GM10248 (cell line): Measurements from ENCODE around the gene ANXA10.
"Not testable (repeated sequence)": the region's sequence is repeated elsewhere in the genome, so short reads cannot be mapped to it uniquely, and the experiment has no call there.

Experiments used
- CTCF ChIA-PET: fragments of 300-600 bp; sonication (Branson Sonifier 250); formaldehyde crosslinking; extraction: SDS; loops from one replicate; lab custom pipeline; 2021; ENCODE audit warnings: antibody characterized with exemption; lab: Yijun Ruan, JAX
- POLR2A ChIA-PET: fragments of 350-650 bp; sonication (Branson Sonifier 250); formaldehyde crosslinking; extraction: SDS; loops from one replicate; lab custom pipeline; 2020; ENCODE audit warnings: antibody characterized with exemption; lab: Yijun Ruan, JAX
- DNase-seq: peaks from one replicate; pipeline ENCODE4 v3.0.0; 2012; ENCODE audit errors: extremely low spot score
- TF ChIP-seq, protein P1 (sequence below): IDR thresholded peaks from 2 replicates; pipeline ENCODE4 v1.5.1; 2012; ENCODE audit warnings: mild to moderate bottlenecking, low read depth; ENCODE audit errors: extremely low read depth, missing control alignments, control extremely low read depth

Gene ANXA10

DNA sequence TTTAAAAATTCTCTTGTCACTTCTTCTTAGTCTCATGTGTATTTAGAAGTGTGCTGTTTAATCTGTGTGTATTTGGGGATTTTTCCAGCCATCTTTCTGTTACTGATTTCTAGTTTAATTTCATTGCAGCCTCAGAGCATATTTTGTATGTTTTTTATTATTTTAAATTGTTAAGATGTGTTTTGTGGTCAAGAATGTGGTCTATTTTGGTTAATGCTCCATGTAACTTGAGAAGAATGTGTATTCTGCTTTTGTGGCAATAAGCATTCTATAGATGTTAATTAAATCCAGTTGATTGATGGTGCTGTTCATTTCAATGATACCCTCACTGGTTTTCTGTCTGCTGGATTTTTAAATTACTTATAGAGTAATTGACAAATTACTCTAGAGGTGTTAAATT, 38.9 kb downstream of the ANXA10 start:
- no peak for DNase-seq
- TF ChIP-seq, protein P1, sequence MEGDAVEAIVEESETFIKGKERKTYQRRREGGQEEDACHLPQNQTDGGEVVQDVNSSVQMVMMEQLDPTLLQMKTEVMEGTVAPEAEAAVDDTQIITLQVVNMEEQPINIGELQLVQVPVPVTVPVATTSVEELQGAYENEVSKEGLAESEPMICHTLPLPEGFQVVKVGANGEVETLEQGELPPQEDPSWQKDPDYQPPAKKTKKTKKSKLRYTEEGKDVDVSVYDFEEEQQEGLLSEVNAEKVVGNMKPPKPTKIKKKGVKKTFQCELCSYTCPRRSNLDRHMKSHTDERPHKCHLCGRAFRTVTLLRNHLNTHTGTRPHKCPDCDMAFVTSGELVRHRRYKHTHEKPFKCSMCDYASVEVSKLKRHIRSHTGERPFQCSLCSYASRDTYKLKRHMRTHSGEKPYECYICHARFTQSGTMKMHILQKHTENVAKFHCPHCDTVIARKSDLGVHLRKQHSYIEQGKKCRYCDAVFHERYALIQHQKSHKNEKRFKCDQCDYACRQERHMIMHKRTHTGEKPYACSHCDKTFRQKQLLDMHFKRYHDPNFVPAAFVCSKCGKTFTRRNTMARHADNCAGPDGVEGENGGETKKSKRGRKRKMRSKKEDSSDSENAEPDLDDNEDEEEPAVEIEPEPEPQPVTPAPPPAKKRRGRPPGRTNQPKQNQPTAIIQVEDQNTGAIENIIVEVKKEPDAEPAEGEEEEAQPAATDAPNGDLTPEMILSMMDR: no peak
- ChIA-PET POLR2A (no interaction called here), CTCF (interaction anchor here (0.9 kb wide), 1 partner anchor 13 kb away, joined by 4 read pairs; no protein-coding TSS in a partner anchor)

DNA sequence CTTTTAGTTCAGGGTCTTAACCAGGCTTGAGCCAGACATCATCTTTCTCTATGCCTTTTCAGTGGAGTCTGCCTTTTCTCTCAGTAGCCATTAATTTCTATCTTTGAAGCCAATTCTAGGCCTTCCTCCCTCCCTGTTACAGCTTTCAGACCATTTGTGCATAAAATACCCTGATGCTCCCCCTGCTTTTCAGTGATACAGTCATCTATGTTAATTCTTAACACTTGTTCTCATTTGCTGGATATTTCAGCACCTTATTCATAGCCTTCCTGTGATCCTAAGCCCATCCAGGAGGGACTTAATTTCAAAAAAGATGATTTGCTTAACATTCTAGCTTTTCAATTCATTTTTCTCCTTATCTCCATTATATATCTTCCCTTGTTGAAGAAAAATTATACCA, 42.3 kb downstream of the ANXA10 start:
- TF ChIP-seq, protein P1: no peak
- no peak for DNase-seq
- CTCF ChIA-PET: no interaction called here
- POLR2A ChIA-PET: no interaction called here

DNA sequence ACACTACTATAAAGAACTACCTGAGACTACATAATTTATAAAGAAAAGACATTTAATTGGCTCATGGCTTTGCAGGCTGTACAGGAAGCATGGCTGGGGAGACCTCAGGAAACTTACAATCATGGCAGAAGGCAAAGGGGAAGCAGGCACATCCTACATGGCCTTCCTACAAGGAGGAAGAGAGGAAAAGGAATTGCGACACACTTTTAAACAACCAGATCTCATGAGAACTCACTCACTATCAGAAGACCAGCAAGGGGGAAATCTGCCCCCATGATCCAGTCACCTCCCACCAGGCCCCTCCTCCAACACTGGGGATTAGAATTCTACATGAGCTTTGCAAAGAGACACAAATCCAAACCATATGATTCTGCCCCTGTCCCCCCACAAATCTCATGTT, 43.5 kb downstream of the ANXA10 start:
- POLR2A ChIA-PET, CTCF ChIA-PET, DNase-seq: not testable (repeated sequence)

DNA sequence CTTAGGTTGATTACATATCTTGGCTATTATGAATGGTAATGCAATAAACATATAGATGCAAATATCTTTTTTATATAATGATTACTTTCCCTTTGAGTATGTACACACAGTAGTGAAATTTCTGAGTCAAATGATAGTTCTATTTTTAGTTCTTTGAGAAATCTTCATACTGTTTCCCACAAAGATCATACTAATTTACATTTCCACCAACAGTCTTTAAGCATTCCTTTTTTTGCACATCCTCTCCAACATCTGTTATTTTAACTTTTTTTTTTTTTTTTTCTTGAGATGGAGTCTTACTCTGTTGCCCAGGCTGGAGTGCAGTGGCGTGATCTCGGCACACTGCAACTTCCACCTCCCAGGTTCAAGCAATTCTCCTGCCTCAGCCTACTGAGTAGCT, 45.4 kb downstream of the ANXA10 start:
- DNase-seq, POLR2A ChIA-PET: not testable (repeated sequence)
- CTCF ChIA-PET: interaction anchor here (0.7 to 1.4 kb wide), 2 partner anchors 16 to 79 kb away, joined by 3 to 5 read pairs; no protein-coding TSS in a partner anchor

DNA sequence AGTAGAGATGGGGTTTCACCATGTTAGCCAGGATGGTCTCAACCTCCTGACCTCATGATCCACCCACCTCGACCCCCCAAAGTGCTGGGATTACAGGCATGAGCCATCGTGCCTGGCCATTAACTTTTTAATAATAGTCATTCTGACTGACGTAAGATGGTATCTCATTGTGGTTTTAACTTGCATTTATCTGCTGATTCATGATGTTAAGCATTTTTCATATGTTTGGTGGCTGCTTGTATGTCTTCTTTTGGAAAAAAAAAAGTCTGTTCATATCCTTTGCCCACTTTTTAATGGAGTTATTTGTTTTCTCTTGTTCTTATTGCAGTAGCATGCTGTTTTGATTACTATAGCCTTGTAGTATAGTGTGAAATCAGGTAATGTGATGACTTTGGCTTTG, 45.8 kb downstream of the ANXA10 start:
- ChIA-PET CTCF (no interaction called here), POLR2A (no interaction called here)
- TF ChIP-seq, protein P1: no peak
- DNase-seq: no peak

DNA sequence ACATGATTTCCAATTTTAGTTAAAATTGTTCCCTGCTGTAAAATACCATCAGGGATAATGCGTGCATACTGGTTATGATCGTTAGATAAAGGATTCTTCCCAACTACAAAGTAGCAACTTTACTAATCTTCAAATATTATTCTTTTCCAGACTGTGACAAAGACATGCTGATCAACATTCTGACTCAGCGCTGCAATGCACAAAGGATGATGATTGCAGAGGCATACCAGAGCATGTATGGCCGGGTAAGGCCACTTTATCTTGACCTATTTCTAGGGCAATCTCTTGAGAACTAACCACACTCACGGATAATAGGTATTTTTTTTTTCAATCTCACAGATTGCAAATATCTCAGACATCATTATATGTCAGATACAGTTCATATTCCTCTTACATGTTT, 47.0 kb downstream of the ANXA10 start:
- CTCF ChIA-PET: no interaction called here
- DNase-seq: no peak
- POLR2A ChIA-PET: no interaction called here
- TF ChIP-seq, protein P1: no peak

DNA sequence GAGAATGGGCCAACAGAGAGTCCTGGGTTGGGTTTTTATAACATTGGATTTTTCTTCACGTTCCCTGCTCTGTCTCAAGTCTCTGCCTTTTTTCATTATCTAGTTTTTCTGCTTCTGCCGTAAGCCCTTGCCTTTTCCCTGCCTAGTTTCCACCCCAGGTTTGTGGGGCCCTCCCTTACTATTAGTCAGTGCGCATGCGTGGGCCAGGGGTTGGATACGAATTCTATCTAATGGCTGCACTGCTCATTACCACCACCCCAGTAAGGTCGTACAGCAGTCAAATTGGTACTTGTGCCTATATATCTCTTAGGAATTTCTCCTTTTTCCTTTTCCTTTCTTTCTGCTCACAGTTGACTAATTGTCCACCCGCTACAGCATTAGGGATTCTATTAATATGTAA, 49.4 kb downstream of the ANXA10 start:
- POLR2A ChIA-PET: no interaction called here
- TF ChIP-seq, protein P1: no peak
- CTCF ChIA-PET: no interaction called here
- DNase-seq: no peak

DNA sequence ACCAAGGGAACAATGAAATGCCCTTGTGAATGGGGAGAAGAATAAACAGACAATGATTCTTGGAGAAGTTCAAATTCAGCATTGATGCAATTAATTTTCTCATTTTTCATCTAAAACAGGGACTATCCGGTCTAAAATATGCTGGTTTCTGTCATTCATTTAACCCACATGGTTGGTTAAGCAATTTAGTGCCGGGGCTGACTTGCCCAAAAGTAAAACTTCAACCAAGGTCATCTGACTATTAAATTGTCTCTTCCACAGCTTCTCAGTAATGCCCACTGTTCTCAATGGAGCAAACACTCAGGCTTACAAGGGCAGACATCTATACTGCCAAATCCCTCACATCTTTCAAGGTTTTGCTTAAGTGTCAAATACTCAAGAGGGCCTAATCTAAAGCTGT, 51.3 kb downstream of the ANXA10 start:
- ChIA-PET CTCF (interaction anchor here (1.2 kb wide), 1 partner anchor 11 kb away, joined by 3 read pairs; no protein-coding TSS in a partner anchor), POLR2A (no interaction called here)

More for the DNA sequence above, 51.3 kb downstream of the ANXA10 start:
- DNase-seq: no peak
- TF ChIP-seq, protein P1: no peak
